ENCODE results near the gene SEPSECS. TPM values are rescaled to one million over a fixed set of nuclear protein-coding genes. Genes with fewer than 3 reads are reported as not detected.

Gene SEPSECS
- polyA plus RNA-seq, 1 donor from 2014 or later: 6.5 TPM

DNA sequence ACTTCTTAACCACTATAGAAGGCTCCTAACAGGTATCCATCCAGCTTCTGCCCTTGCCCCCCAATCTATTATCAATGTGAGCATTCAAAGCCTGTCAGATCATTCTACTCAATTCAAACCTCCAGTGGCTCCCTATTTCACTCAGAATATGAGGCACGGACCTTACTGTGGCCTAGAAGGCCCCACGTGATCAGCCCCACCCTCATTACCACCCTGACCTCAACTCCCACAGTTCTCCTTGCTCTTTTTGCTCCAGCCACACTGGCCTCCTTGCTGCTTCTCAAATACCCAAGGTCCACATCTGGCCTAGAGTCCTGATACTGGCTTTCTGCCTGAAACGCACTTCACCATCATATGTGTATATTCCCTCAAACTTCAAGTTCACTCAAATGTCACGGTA, 18.7 kb downstream of the SEPSECS start:
- no peak overlapping the region for H3K4me2 ChIP-seq (ENCODE audit: low read length)
- no peaks in the 10 kb centered on the region for H3K9me3 ChIP-seq (ENCODE audit: low read length)
- H3K36me3 ChIP-seq (ENCODE audit: insufficient read depth, low read length): no peaks in the 10 kb centered on the region
- H3K9me2 ChIP-seq (ENCODE audit: insufficient read depth, low read length): no peaks in the 10 kb centered on the region
- TF ChIP-seq EP300 (conservative IDR thresholded peaks at IDR 0.05; ENCODE audit: poor library complexity, severe bottlenecking) (no peak), MXI1 (conservative IDR thresholded peaks at IDR 0.05; ENCODE audit: poor library complexity, severe bottlenecking) (no peak), RAD21 (conservative IDR thresholded peaks at IDR 0.05) (no peak)
- H2AFZ ChIP-seq (ENCODE audit: low read depth, low read length): no peak overlapping the region
- no peaks in the 10 kb centered on the region for H3K79me2 ChIP-seq (replicated peaks; ENCODE audit: insufficient read depth, low read length)
- H3K27ac ChIP-seq (ENCODE audit: low read length): no peak overlapping the region
- H4K20me1 ChIP-seq (ENCODE audit: insufficient read depth): no peaks in the 10 kb centered on the region
- H3F3A ChIP-seq (ENCODE audit: insufficient read depth, low read length, poor library complexity, severe bottlenecking): no peaks in the 10 kb centered on the region
- no peak overlapping the region for H3K4me3 ChIP-seq (ENCODE audit: low read length)
- H3K9ac ChIP-seq (ENCODE audit: low read length): no peak overlapping the region
- H3K27me3 ChIP-seq (ENCODE audit: insufficient read depth, low read depth, low read length): no peaks in the 10 kb centered on the region

GRCh38 chr4:25133132-25133531, 27.1 kb downstream of the SEPSECS start:
- no peak overlapping the region for H3K9ac ChIP-seq (ENCODE audit: low read length)
- H3K4me2 ChIP-seq (ENCODE audit: low read length): no peak overlapping the region
- H3K27ac ChIP-seq (ENCODE audit: low read length): no peak overlapping the region
- H3K9me2 ChIP-seq (ENCODE audit: insufficient read depth, low read length): no peaks in the 10 kb centered on the region
- no peaks in the 10 kb centered on the region for H3K9me3 ChIP-seq (ENCODE audit: low read length)
- no peaks in the 10 kb centered on the region for H3K27me3 ChIP-seq (ENCODE audit: insufficient read depth, low read depth, low read length)
- H4K20me1 ChIP-seq (ENCODE audit: insufficient read depth): no peaks in the 10 kb centered on the region
- H3K36me3 ChIP-seq (ENCODE audit: insufficient read depth, low read length): no peaks in the 10 kb centered on the region
- no peaks in the 10 kb centered on the region for H3F3A ChIP-seq (ENCODE audit: insufficient read depth, low read length, poor library complexity, severe bottlenecking)
- H3K79me2 ChIP-seq (replicated peaks; ENCODE audit: insufficient read depth, low read length): no peaks in the 10 kb centered on the region
- TF ChIP-seq EP300 (conservative IDR thresholded peaks at IDR 0.05; ENCODE audit: poor library complexity, severe bottlenecking): no peak
- no peak for TF ChIP-seq TAF1 (IDR thresholded peaks at IDR 0.05; ENCODE audit: low read depth)
- TF ChIP-seq, protein P1, sequence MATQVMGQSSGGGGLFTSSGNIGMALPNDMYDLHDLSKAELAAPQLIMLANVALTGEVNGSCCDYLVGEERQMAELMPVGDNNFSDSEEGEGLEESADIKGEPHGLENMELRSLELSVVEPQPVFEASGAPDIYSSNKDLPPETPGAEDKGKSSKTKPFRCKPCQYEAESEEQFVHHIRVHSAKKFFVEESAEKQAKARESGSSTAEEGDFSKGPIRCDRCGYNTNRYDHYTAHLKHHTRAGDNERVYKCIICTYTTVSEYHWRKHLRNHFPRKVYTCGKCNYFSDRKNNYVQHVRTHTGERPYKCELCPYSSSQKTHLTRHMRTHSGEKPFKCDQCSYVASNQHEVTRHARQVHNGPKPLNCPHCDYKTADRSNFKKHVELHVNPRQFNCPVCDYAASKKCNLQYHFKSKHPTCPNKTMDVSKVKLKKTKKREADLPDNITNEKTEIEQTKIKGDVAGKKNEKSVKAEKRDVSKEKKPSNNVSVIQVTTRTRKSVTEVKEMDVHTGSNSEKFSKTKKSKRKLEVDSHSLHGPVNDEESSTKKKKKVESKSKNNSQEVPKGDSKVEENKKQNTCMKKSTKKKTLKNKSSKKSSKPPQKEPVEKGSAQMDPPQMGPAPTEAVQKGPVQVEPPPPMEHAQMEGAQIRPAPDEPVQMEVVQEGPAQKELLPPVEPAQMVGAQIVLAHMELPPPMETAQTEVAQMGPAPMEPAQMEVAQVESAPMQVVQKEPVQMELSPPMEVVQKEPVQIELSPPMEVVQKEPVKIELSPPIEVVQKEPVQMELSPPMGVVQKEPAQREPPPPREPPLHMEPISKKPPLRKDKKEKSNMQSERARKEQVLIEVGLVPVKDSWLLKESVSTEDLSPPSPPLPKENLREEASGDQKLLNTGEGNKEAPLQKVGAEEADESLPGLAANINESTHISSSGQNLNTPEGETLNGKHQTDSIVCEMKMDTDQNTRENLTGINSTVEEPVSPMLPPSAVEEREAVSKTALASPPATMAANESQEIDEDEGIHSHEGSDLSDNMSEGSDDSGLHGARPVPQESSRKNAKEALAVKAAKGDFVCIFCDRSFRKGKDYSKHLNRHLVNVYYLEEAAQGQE (IDR thresholded peaks at IDR 0.05; ENCODE audit: borderline replicate concordance): no peak
- TF ChIP-seq POLR2AphosphoS5 (IDR thresholded peaks at IDR 0.05): no peak
- TF ChIP-seq MXI1 (conservative IDR thresholded peaks at IDR 0.05; ENCODE audit: poor library complexity, severe bottlenecking): no peak
- TF ChIP-seq, protein P2, sequence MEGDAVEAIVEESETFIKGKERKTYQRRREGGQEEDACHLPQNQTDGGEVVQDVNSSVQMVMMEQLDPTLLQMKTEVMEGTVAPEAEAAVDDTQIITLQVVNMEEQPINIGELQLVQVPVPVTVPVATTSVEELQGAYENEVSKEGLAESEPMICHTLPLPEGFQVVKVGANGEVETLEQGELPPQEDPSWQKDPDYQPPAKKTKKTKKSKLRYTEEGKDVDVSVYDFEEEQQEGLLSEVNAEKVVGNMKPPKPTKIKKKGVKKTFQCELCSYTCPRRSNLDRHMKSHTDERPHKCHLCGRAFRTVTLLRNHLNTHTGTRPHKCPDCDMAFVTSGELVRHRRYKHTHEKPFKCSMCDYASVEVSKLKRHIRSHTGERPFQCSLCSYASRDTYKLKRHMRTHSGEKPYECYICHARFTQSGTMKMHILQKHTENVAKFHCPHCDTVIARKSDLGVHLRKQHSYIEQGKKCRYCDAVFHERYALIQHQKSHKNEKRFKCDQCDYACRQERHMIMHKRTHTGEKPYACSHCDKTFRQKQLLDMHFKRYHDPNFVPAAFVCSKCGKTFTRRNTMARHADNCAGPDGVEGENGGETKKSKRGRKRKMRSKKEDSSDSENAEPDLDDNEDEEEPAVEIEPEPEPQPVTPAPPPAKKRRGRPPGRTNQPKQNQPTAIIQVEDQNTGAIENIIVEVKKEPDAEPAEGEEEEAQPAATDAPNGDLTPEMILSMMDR (IDR thresholded peaks at IDR 0.05; ENCODE audit: poor library complexity, severe bottlenecking): no peak
- TF ChIP-seq EZH2 (IDR thresholded peaks at IDR 0.05; ENCODE audit: borderline replicate concordance, insufficient read depth, low read length, poor library complexity, severe bottlenecking): no peak
- no peak for TF ChIP-seq SMC3 (conservative IDR thresholded peaks at IDR 0.05; ENCODE audit: poor library complexity)
- TF ChIP-seq RAD21 (conservative IDR thresholded peaks at IDR 0.05): no peak
- no peak overlapping the region for H2AFZ ChIP-seq (ENCODE audit: low read depth, low read length)
- H3K4me3 ChIP-seq (ENCODE audit: low read length): no peak overlapping the region

DNA sequence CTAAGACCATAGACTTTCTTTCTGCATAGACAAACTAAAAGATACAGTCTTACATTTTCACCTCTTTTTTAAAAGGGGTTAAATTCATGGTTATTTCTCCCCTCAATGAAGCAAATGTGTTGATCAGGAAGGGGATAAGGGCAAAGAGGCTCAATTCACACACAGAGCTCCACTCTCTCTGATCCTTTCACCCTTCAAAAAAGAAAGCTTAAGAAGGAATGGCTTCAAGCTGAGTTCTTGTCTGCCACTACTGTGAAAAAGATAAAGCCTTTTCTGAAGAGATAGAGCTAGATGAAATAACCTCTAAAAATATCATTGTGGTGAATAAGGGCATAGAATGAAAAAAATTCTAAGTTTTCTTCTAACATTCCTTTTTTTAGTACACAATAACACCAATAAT, 28.3 kb downstream of the SEPSECS start:
- Histone ChIP-seq H4K20me1 (ENCODE audit: insufficient read depth) (no peaks in the 10 kb centered on the region), H3K4me3 (ENCODE audit: low read length) (no peak overlapping the region), H3K27me3 (ENCODE audit: insufficient read depth, low read depth, low read length) (no peaks in the 10 kb centered on the region), H3K9me3 (ENCODE audit: low read length) (no peaks in the 10 kb centered on the region), H3K9ac (ENCODE audit: low read length) (no peak overlapping the region), H2AFZ (ENCODE audit: low read depth, low read length) (no peak overlapping the region), H3K27ac (ENCODE audit: low read length) (no peak overlapping the region), H3F3A (ENCODE audit: insufficient read depth, low read length, poor library complexity, severe bottlenecking) (no peaks in the 10 kb centered on the region), H3K4me2 (ENCODE audit: low read length) (no peak overlapping the region), H3K79me2 (replicated peaks; ENCODE audit: insufficient read depth, low read length) (no peaks in the 10 kb centered on the region), H3K9me2 (ENCODE audit: insufficient read depth, low read length) (no peaks in the 10 kb centered on the region), H3K36me3 (ENCODE audit: insufficient read depth, low read length) (no peaks in the 10 kb centered on the region)
- TF ChIP-seq SMC3 (conservative IDR thresholded peaks at IDR 0.05; ENCODE audit: poor library complexity): no peak
